K562 (cell line): ENCODE measurements around the gene ZNF318. TPM values are rescaled to one million over a fixed set of nuclear protein-coding genes. Genes with fewer than 3 reads are reported as not detected.

Experiments used
- ATAC-seq: fragments of 200-7000 bp; cut with Tn5 transposase; 3 replicates; pipeline ENCODE4 v1.9.1; 2020; ENCODE audit warnings: moderate library complexity
- BruUV-seq: library from RNA; stranded (reverse); fragments of 400-500 nt; replicated peaks from 2 replicates; lab custom pipeline; 2021; lab: Mats Ljungman, UMichigan
- CTCF ChIA-PET: fragments of 300-600 bp; formaldehyde crosslinking; extraction: SDS; loops from one replicate; lab custom pipeline; 2021; ENCODE audit warnings: low intra/inter-chr PET ratio; lab: Yijun Ruan, JAX
- POLR2A ChIA-PET: fragments of 300-600, 350-650 bp; sonication (Branson Sonifier 250); formaldehyde crosslinking; extraction: SDS; loops from one replicate; lab custom pipeline; 2021; ENCODE audit warnings: antibody characterized with exemption, inconsistent platforms; lab: Yijun Ruan, JAX
- DNase-seq, 4 experiments: peaks; one replicate each; pipeline versions ENCODE4 v3.0.0 to v3.0.0-alpha.2; 2011 to 2018; ENCODE audit warnings: low spot score in 3 of 4, mixed read lengths in 3 of 4; ENCODE audit errors: extremely low read depth in 1 of 4
- FAIRE-seq: peaks from 2 replicates; lab custom pipeline; 2011; peaks lifted over from hg19 to GRCh38; lab: Jason Lieb, UNC
- H2AFZ ChIP-seq: 2 replicates; pipeline ENCODE4 v1.6.0; 2011; ENCODE audit warnings: low read depth, low read length, control low read depth, inconsistent platforms
- H3K27ac ChIP-seq: fragments of 200-600 bp; 3 replicates; pipeline ENCODE4 v1.8.0; 2011; ENCODE audit warnings: low read depth, mild to moderate bottlenecking, control low read depth, inconsistent platforms, low read length, moderate library complexity, mixed read lengths; ENCODE audit errors: extremely low read depth
- H3K27me3 ChIP-seq, 2 experiments: fragments of 300-600 bp in 1 of 2; 2 replicates in 1 of 2; 3 replicates in 1 of 2; pipeline versions ENCODE4 v1.6.0 to v1.8.0; 2011; ENCODE audit warnings: inconsistent platforms in 2 of 2, low read length in 2 of 2, mild to moderate bottlenecking in 1 of 2, mixed read lengths in 1 of 2, moderate library complexity in 1 of 2; ENCODE audit not compliant: control insufficient read depth in 2 of 2, insufficient read depth in 2 of 2
- H3K36me3 ChIP-seq: fragments of 300-600 bp; 3 replicates; pipeline ENCODE4 v1.8.0; 2011; ENCODE audit warnings: mild to moderate bottlenecking, low read length, inconsistent platforms; ENCODE audit not compliant: control insufficient read depth, insufficient read depth
- H3K4me1 ChIP-seq, 2 experiments: fragments of 200-600 bp in 1 of 2; replicated peaks in 1 of 2; 2 replicates in 1 of 2; 3 replicates in 1 of 2; pipeline versions ENCODE4 v1.5.1 to v1.8.0; 2011; ENCODE audit warnings: inconsistent platforms in 2 of 2, low read length in 2 of 2, mild to moderate bottlenecking in 1 of 2, mixed read lengths in 1 of 2, moderate library complexity in 1 of 2; ENCODE audit not compliant: control insufficient read depth in 2 of 2, insufficient read depth in 2 of 2
- H3K4me2 ChIP-seq: 2 replicates; pipeline ENCODE4 v1.6.1; 2011; ENCODE audit warnings: low read length, control low read depth, inconsistent platforms, mixed read lengths; ENCODE audit not compliant: insufficient read depth
- H3K4me3 ChIP-seq: fragments of 200-600 bp; sonication (generic), shearing (Covaris generic); 2 replicates; pipeline ENCODE4 v1.5.1; 2016; ENCODE audit warnings: control low read depth, inconsistent platforms
- H3K79me2 ChIP-seq: fragments of 200-600 bp; 3 replicates; pipeline ENCODE4 v1.8.0; 2011; ENCODE audit warnings: low read length, inconsistent platforms; ENCODE audit not compliant: control insufficient read depth, insufficient read depth
- H3K9ac ChIP-seq, 2 experiments: 2 replicates each; pipeline versions ENCODE4 v1.6.0 to v1.6.1; 2011; ENCODE audit warnings: low read depth in 2 of 2, low read length in 2 of 2, control low read depth in 1 of 2, inconsistent platforms in 1 of 2, mild to moderate bottlenecking in 1 of 2, mixed read lengths in 1 of 2; ENCODE audit not compliant: insufficient read depth in 1 of 2
- H3K9me1 ChIP-seq: one replicate; pipeline ENCODE4 v1.6.0; 2011; ENCODE audit warnings: inconsistent platforms, mild to moderate bottlenecking, low read length, moderate library complexity; ENCODE audit not compliant: control insufficient read depth, insufficient read depth
- H3K9me3 ChIP-seq: replicated peaks from 2 replicates; pipeline ENCODE4 v1.5.1; 2011; ENCODE audit warnings: low read depth, low read length, inconsistent platforms; ENCODE audit not compliant: control insufficient read depth, insufficient read depth
- H4K20me1 ChIP-seq: replicated peaks from 2 replicates; pipeline ENCODE4 v1.6.1; 2011; ENCODE audit warnings: low read length, inconsistent platforms, mixed read lengths; ENCODE audit not compliant: control insufficient read depth, insufficient read depth
- ASH1L ChIP-seq: fragments of 450-650 bp; IDR thresholded peaks from 2 replicates; pipeline ENCODE4 v1.6.1; 2018; ENCODE audit warnings: borderline replicate concordance, mild to moderate bottlenecking, low read depth; ENCODE audit not compliant: partially characterized antibody
- COPS2 ChIP-seq: fragments of 450-650 bp; conservative IDR thresholded peaks from 2 replicates; pipeline ENCODE4 v1.6.1; 2016; ENCODE audit warnings: mild to moderate bottlenecking, moderate library complexity
- GATA2 ChIP-seq: sonication (generic); formaldehyde crosslinking; IDR thresholded peaks from 2 replicates; pipeline ENCODE4 v1.4.0; 2020; ENCODE audit warnings: mild to moderate bottlenecking, missing genetic modification reagents
- HOXB6 ChIP-seq: fragments of 250-450 bp; sonication (Bioruptor Pico); IDR thresholded peaks from 2 replicates; pipeline ENCODE4 v1.5.1; 2022; ENCODE audit warnings: mild to moderate bottlenecking, borderline replicate concordance
- NR2C2 ChIP-seq, 2 experiments: fragments of 200-800 bp in 1 of 2; sonication (Bioruptor generic) in 1 of 2; sonication (generic) in 1 of 2; formaldehyde crosslinking in 1 of 2; IDR thresholded peaks; 2 replicates each; pipeline versions ENCODE4 v1.6.1 to v1.8.0; 2016 to 2022; ENCODE audit warnings: mild to moderate bottlenecking in 1 of 2, missing compliant biosample characterization in 1 of 2, missing genetic modification characterization in 1 of 2, missing genetic modification reagents in 1 of 2
- NUFIP1 ChIP-seq: fragments of 450-650 bp; IDR thresholded peaks from 2 replicates; pipeline ENCODE4 v1.6.1; 2018; ENCODE audit not compliant: partially characterized antibody
- ZBED1 ChIP-seq: IDR thresholded peaks from 2 replicates; pipeline ENCODE4 v1.6.1; 2014
- ZFP36 ChIP-seq: fragments of 150-350 bp; IDR thresholded peaks from 2 replicates; pipeline ENCODE4 v1.6.1; 2018; ENCODE audit warnings: low read length, low read depth; ENCODE audit not compliant: partially characterized antibody
- ZNF12 ChIP-seq: sonication (generic); formaldehyde crosslinking; IDR thresholded peaks from 2 replicates; pipeline ENCODE4 v1.4.0; 2020; ENCODE audit warnings: mild to moderate bottlenecking, missing genetic modification reagents
- ZNF586 ChIP-seq: fragments of 450-650 bp; formaldehyde crosslinking; conservative IDR thresholded peaks from 2 replicates; pipeline ENCODE4 v1.4.0; 2020; ENCODE audit warnings: mild to moderate bottlenecking, moderate library complexity
- WGBS: fragments of 100-300 bp; shearing (Covaris generic); methylation state at CpG from one replicate; pipeline ENCODE4 v1.1.6; 2016; ENCODE audit warnings: low coverage, mixed read lengths; ENCODE audit not compliant: insufficient coverage; ENCODE audit errors: missing lambda C conversion rate; 5-methylcytosine and 5-hydroxymethylcytosine counted together
- in situ Hi-C: fragments of 300-500 bp; cut with MboI; formaldehyde crosslinking; loops from 4 replicates; pipeline ENCODE4 v1.15.0; 2018; ENCODE audit warnings: inconsistent platforms, mixed read lengths
- intact Hi-C: fragments of 100-400 bp; cut with micrococcal nuclease; formaldehyde crosslinking; loops from 2 replicates; pipeline ENCODE4 v1.14.2; 2022
- polyA plus RNA-seq, 8 experiments: library from polyadenylated mRNA; depleted of rRNA in 4 of 8; stranded (reverse) in 5 of 8; unstranded in 3 of 8; fragments of >200 nt; fragmentation: Nextera tagmentation in 2 of 8; fragmentation: Illumina TruSeq in 1 of 8; extraction: Ambion mirVana in 2 of 8; extraction: Trizol in 1 of 8; gene quantifications; 2 replicates each; pipeline versions ENCODE4 v1.2.1 to v1.2.3, GENCODE V29; 2011 to 2014; ENCODE audit warnings: inconsistent platforms in 1 of 8, missing spikeins in 1 of 8
- total RNA-seq, 7 experiments: library from RNA; depleted of rRNA in 6 of 7; stranded (reverse); fragments of >200 nt in 6 of 7; fragmentation: Illumina TruSeq in 2 of 7; extraction: Trizol in 2 of 7; gene quantifications; 2 replicates each; pipeline versions ENCODE4 v1.2.1 to v1.2.3, GENCODE V29; 2011 to 2021; ENCODE audit warnings: low replicate concordance in 1 of 7
- TF ChIP-seq, protein P1 (sequence below): fragments of 250-450 bp; sonication (Bioruptor Pico); IDR thresholded peaks from 2 replicates; pipeline ENCODE4 v1.4.0; 2020; ENCODE audit warnings: borderline replicate concordance
- TF ChIP-seq, protein P2 (sequence below): sonication (generic); formaldehyde crosslinking; IDR thresholded peaks from 2 replicates; pipeline ENCODE4 v1.8.0; 2022; ENCODE audit warnings: mild to moderate bottlenecking, missing genetic modification reagents
- TF ChIP-seq, protein P3 (sequence below): fragments of 450-650 bp; conservative IDR thresholded peaks from 2 replicates; pipeline ENCODE4 v1.6.1; 2016; ENCODE audit warnings: missing genetic modification characterization, low read depth, mild to moderate bottlenecking, control low read depth, missing compliant biosample characterization
- TF ChIP-seq, protein P4 (sequence below): fragments of 250-450 bp; sonication (Bioruptor Pico); IDR thresholded peaks from 2 replicates; pipeline ENCODE4 v1.9.0; 2021; ENCODE audit warnings: mild to moderate bottlenecking, inconsistent platforms

The ZNF318 gene
- total and polyA plus RNA-seq, 9 of the 15 experiments (the other 6 are each of a cell fraction or from before 2014, with no cell fraction given): 3.2 to 19.0 (median 9.2) TPM

DNA sequence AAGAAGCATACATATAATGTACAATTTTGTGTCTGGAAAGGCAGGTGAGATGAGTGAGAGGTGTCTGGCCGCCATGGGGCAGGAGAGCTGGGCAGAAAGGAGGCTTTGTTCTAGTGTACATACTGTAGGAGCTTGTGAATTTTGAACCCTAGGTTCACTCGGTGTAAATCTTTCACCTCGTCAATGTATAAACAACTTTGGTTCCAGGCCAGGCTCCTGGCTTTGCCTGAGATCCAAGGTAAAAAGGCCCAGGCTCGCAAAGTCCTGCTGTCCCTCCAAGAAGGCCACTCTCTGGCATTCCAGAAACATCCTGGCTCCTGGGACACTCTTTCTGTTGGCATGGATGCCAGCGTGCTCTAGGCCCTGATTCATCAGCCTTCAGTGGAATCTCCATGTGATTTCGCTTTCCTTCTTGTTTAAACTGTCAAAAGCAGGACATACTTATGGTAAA lies 78.5 kb downstream of the ZNF318 start:
- no peak for ATAC-seq
- CTCF ChIA-PET: no interaction called here

More for the DNA sequence above, 78.5 kb downstream of the ZNF318 start:
- no peaks in the 10 kb centered on the region for H3K9me1 ChIP-seq
- TF ChIP-seq COPS2 (no peak), ZBED1 (no peak), ZNF586 (no peak), NR2C2 (CRISPR knock-in tag; IDR thresholded peaks at IDR 0.05) (no peak), NR2C2 (tag; IDR thresholded peaks at IDR 0.05) (no peak), ASH1L (no peak), GATA2 (CRISPR knock-in tag) (no peak), ZFP36 (no peak), NUFIP1 (no peak), HOXB6 (CRISPR knock-in tag) (no peak), ZNF12 (no peak)
- TF ChIP-seq, protein P1, sequence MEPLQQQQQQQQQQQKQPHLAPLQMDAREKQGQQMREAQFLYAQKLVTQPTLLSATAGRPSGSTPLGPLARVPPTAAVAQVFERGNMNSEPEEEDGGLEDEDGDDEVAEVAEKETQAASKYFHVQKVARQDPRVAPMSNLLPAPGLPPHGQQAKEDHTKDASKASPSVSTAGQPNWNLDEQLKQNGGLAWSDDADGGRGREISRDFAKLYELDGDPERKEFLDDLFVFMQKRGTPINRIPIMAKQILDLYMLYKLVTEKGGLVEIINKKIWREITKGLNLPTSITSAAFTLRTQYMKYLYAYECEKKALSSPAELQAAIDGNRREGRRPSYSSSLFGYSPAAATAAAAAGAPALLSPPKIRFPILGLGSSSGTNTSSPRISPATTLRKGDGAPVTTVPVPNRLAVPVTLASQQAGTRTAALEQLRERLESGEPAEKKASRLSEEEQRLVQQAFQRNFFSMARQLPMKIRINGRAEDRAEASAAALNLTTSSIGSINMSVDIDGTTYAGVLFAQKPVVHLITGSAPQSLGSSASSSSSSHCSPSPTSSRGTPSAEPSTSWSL (CRISPR knock-in tag): no peak
- TF ChIP-seq, protein P2, sequence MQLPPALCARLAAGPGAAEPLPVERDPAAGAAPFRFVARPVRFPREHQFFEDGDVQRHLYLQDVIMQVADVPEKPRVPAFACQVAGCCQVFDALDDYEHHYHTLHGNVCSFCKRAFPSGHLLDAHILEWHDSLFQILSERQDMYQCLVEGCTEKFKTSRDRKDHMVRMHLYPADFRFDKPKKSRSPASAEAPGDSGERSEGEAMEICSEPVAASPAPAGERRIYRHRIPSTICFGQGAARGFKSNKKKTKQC (CRISPR knock-in tag): no peak
- TF ChIP-seq, protein P3, sequence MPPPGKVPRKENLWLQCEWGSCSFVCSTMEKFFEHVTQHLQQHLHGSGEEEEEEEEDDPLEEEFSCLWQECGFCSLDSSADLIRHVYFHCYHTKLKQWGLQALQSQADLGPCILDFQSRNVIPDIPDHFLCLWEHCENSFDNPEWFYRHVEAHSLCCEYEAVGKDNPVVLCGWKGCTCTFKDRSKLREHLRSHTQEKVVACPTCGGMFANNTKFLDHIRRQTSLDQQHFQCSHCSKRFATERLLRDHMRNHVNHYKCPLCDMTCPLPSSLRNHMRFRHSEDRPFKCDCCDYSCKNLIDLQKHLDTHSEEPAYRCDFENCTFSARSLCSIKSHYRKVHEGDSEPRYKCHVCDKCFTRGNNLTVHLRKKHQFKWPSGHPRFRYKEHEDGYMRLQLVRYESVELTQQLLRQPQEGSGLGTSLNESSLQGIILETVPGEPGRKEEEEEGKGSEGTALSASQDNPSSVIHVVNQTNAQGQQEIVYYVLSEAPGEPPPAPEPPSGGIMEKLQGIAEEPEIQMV: no peak
- TF ChIP-seq, protein P4, sequence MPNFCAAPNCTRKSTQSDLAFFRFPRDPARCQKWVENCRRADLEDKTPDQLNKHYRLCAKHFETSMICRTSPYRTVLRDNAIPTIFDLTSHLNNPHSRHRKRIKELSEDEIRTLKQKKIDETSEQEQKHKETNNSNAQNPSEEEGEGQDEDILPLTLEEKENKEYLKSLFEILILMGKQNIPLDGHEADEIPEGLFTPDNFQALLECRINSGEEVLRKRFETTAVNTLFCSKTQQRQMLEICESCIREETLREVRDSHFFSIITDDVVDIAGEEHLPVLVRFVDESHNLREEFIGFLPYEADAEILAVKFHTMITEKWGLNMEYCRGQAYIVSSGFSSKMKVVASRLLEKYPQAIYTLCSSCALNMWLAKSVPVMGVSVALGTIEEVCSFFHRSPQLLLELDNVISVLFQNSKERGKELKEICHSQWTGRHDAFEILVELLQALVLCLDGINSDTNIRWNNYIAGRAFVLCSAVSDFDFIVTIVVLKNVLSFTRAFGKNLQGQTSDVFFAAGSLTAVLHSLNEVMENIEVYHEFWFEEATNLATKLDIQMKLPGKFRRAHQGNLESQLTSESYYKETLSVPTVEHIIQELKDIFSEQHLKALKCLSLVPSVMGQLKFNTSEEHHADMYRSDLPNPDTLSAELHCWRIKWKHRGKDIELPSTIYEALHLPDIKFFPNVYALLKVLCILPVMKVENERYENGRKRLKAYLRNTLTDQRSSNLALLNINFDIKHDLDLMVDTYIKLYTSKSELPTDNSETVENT (CRISPR knock-in tag): no peak
- no peaks in the 10 kb centered on the region for H3K79me2 ChIP-seq
- 0 out of 2 replicates have a peak, but pooled peaks cover 4% of the 10 kb centered on the region for H4K20me1 ChIP-seq
- intact Hi-C loops (no loop called here), in situ Hi-C loops (no loop called here)
- peaks cover 16 to 32% of the 10 kb centered on the region in 2 experiments for H3K27me3 ChIP-seq
- H3K9me3 ChIP-seq: no peaks in the 10 kb centered on the region
- H3K4me2 ChIP-seq: no peak overlapping the region
- no peak overlapping the region for H3K9ac ChIP-seq
- no peaks in the 10 kb centered on the region for H3K36me3 ChIP-seq
- H3K4me1 ChIP-seq: no peaks in the 10 kb centered on the region
- no peak for FAIRE-seq
- H3K27ac ChIP-seq: no peak overlapping the region
- POLR2A ChIA-PET: interaction anchor here (0.6 to 1.2 kb wide), 3 partner anchors 10 to 1239 kb away, joined by 3 to 4 read pairs (median 3); no protein-coding TSS in a partner anchor
- BruUV-seq: no TSS peak
- no peak for DNase-seq
- 3% methylated on average over 6 of the region's 6 CpGs for WGBS
- H3K4me3 ChIP-seq: no peak overlapping the region
- no peak overlapping the region for H2AFZ ChIP-seq
